Smooth muscle cell (in vitro differentiated cells): ENCODE data around the gene CXCR5. TPM values are rescaled to one million over a fixed set of nuclear protein-coding genes. Genes with fewer than 3 reads are reported as not detected.

Experiments used
- DNase-seq: peaks from one replicate; lab custom pipeline; 2025; ENCODE audit not compliant: unreplicated experiment; lab: John Stamatoyannopoulos, UW
- H2AFZ ChIP-seq: fragments of 200-600 bp; sonication (generic); 2 replicates; pipeline ENCODE4 v1.6.0; 2016; ENCODE audit warnings: antibody characterized with exemption, low read depth, mild to moderate bottlenecking
- H3F3A ChIP-seq: fragments of 200-600 bp; sonication (generic); 2 replicates; pipeline ENCODE4 v1.6.0; 2017; ENCODE audit warnings: antibody characterized with exemption, low read depth
- H3K27ac ChIP-seq: fragments of 200-600 bp; sonication (generic); 2 replicates; pipeline ENCODE4 v1.5.1; 2016; ENCODE audit warnings: low read depth, mild to moderate bottlenecking
- H3K27me3 ChIP-seq: fragments of 200-600 bp; sonication (generic); 2 replicates; pipeline ENCODE4 v1.6.1; 2016; ENCODE audit warnings: low read depth, mild to moderate bottlenecking
- H3K36me3 ChIP-seq: fragments of 200-600 bp; sonication (generic); 2 replicates; pipeline ENCODE4 v1.5.1; 2016; ENCODE audit warnings: low read depth
- H3K4me1 ChIP-seq: fragments of 200-600 bp; sonication (generic); 2 replicates; pipeline ENCODE4 v1.5.1; 2016; ENCODE audit warnings: low read depth
- H3K4me2 ChIP-seq: fragments of 200-600 bp; sonication (generic); 2 replicates; pipeline ENCODE4 v1.6.0; 2016; ENCODE audit warnings: mild to moderate bottlenecking
- H3K4me3 ChIP-seq: fragments of 200-600 bp; sonication (generic); 2 replicates; pipeline ENCODE4 v1.5.1; 2016; ENCODE audit warnings: mild to moderate bottlenecking
- H3K79me2 ChIP-seq: fragments of 200-600 bp; sonication (generic); 2 replicates; pipeline ENCODE4 v1.6.0; 2016; ENCODE audit warnings: low read depth, mild to moderate bottlenecking
- H3K9ac ChIP-seq: fragments of 200-600 bp; sonication (generic); 2 replicates; pipeline ENCODE4 v1.6.0; 2016; ENCODE audit warnings: low read depth
- H3K9me3 ChIP-seq: fragments of 200-600 bp; sonication (generic); replicated peaks from 2 replicates; pipeline ENCODE4 v1.5.1; 2016; ENCODE audit warnings: low read depth
- H4K20me1 ChIP-seq: fragments of 200-600 bp; sonication (generic); 2 replicates; pipeline ENCODE4 v1.6.0; 2016; ENCODE audit warnings: low read depth
- CTCF ChIP-seq: fragments of 200-600 bp; sonication (generic); IDR thresholded peaks from 2 replicates; pipeline ENCODE4 v1.5.1; 2017; ENCODE audit warnings: borderline replicate concordance, mild to moderate bottlenecking, antibody characterized with exemption; ENCODE audit not compliant: insufficient read depth, poor library complexity, severe bottlenecking
- WGBS: methylation state at CpG from one replicate; pipeline ENCODE4 v1.1.7; 2016; ENCODE audit warnings: low lambda C conversion rate; 5-methylcytosine and 5-hydroxymethylcytosine counted together
- polyA plus RNA-seq: library from polyadenylated mRNA; unstranded; fragments of >200 nt; fragmentation: Nextera tagmentation; extraction: Ambion mirVana; gene quantifications from 2 replicates; pipeline ENCODE4 v1.2.1, GENCODE V29; 2016
- total RNA-seq: library from RNA; depleted of rRNA; stranded (reverse); fragments of >200 nt; gene quantifications from 2 replicates; pipeline ENCODE4 v1.2.3, GENCODE V29; 2014

Gene CXCR5
- total and polyA plus RNA-seq, 2 experiments from 2014 or later = not detected

- peak; percentile 58 for DNase-seq
- H3K9me3 ChIP-seq = no peaks in the 10 kb centered on the region
- no peak overlapping the region for H3K9ac ChIP-seq
- no peak overlapping the region for H2AFZ ChIP-seq
- H3K4me1 ChIP-seq = peaks cover 44% of the 10 kb centered on the region
- H4K20me1 ChIP-seq = peaks cover 64% of the 10 kb centered on the region
- H3K4me2 ChIP-seq = peak overlapping the region; percentile 88
- H3K27ac ChIP-seq = peak overlapping the region; percentile 100
- WGBS = 19% methylated on average over 24 of the region's 24 CpGs
- peak; percentile 93 for TF ChIP-seq CTCF
- H3K36me3 ChIP-seq = peaks cover 3% of the 10 kb centered on the region
- peaks cover 19% of the 10 kb centered on the region for H3F3A ChIP-seq
- no peaks in the 10 kb centered on the region for H3K27me3 ChIP-seq
- peaks cover 57% of the 10 kb centered on the region for H3K79me2 ChIP-seq
- H3K4me3 ChIP-seq = peak overlapping the region; percentile 7
Measured at GRCh38 chr11:118907051-118908042, 23.7 kb downstream of the CXCR5 start.

- Histone ChIP-seq H3K4me1 (peaks cover 53% of the 10 kb centered on the region), H3K27me3 (no peaks in the 10 kb centered on the region), H3K4me3 (no peak overlapping the region), H3K79me2 (peaks cover 63% of the 10 kb centered on the region), H3K36me3 (peaks cover 3% of the 10 kb centered on the region), H3K9ac (no peak overlapping the region), H3F3A (peaks cover 19% of the 10 kb centered on the region), H3K27ac (peak overlapping the region; percentile 100), H2AFZ (no peak overlapping the region), H3K4me2 (peak overlapping the region; percentile 88), H3K9me3 (no peaks in the 10 kb centered on the region), H4K20me1 (peaks cover 56% of the 10 kb centered on the region)
- no peak for TF ChIP-seq CTCF
- no peak for DNase-seq
- 88% methylated on average over 13 of the region's 13 CpGs for WGBS
Measured at GRCh38 chr11:118908264-118908663, 24.6 kb downstream of the CXCR5 start.

- WGBS = 4% methylated on average over 13 of the region's 17 CpGs
- Histone ChIP-seq H3K4me3 (peak overlapping the region; percentile 45), H3K9me3 (no peaks in the 10 kb centered on the region), H3K4me2 (peak overlapping the region; percentile 88), H2AFZ (no peak overlapping the region), H3K4me1 (peaks cover 61% of the 10 kb centered on the region), H3K79me2 (peaks cover 63% of the 10 kb centered on the region), H3K27ac (peak overlapping the region; percentile 100), H3F3A (peaks cover 23% of the 10 kb centered on the region), H4K20me1 (peaks cover 48% of the 10 kb centered on the region), H3K36me3 (no peaks in the 10 kb centered on the region), H3K9ac (peak overlapping the region; percentile 94), H3K27me3 (no peaks in the 10 kb centered on the region)
- TF ChIP-seq CTCF = no peak
- DNase-seq = peak; percentile 65
Measured at GRCh38 chr11:118908901-118909618, 25.4 kb downstream of the CXCR5 start.
